Urinary bladder (tissue), 4 donors: ENCODE data around the gene SQOR. TPM values are rescaled to one million over a fixed set of nuclear protein-coding genes. Genes with fewer than 3 reads are reported as not detected.

Source experiments
- DNase-seq: peaks from one replicate; pipeline ENCODE4 v3.0.0-alpha.2; 2015; ENCODE audit errors: extremely low spot score
- H3K27ac ChIP-seq: one replicate; pipeline ENCODE4 v1.5.1; 2013; ENCODE audit warnings: low read depth, mild to moderate bottlenecking, moderate library complexity
- H3K36me3 ChIP-seq: one replicate; pipeline ENCODE4 v1.6.1; 2013; ENCODE audit warnings: mild to moderate bottlenecking, moderate library complexity; ENCODE audit not compliant: insufficient read depth
- H3K4me1 ChIP-seq: one replicate; pipeline ENCODE4 v1.6.1; 2013; ENCODE audit warnings: mild to moderate bottlenecking, moderate library complexity; ENCODE audit not compliant: insufficient read depth
- H3K4me3 ChIP-seq: one replicate; pipeline ENCODE4 v1.5.1; 2013; ENCODE audit warnings: low read depth, low read length
- WGBS: extraction: QIAGEN DNeasy Blood & Tissue Kit; methylation state at CpG from one replicate; pipeline ENCODE4 v1.1.7; 2013; 5-methylcytosine and 5-hydroxymethylcytosine counted together
- polyA plus RNA-seq: library from polyadenylated mRNA; stranded (reverse); fragments of 200-250 nt; gene quantifications from one replicate; pipeline ENCODE4 v1.2.3, GENCODE V29; 2013
- total RNA-seq: library from RNA; depleted of rRNA; stranded (reverse); fragments of >200 nt; gene quantifications from one replicate; pipeline ENCODE4 v1.2.3, GENCODE V29; 2014
- donor health status: healthy with polysubstance abuse.
- donor health status: healthy.

Gene SQOR
- total and polyA plus RNA-seq, 2 donors = 28.7 to 50.7 TPM

- no peak for DNase-seq
- H3K4me1 ChIP-seq = no peaks in the 10 kb centered on the region
- H3K36me3 ChIP-seq = no peaks in the 10 kb centered on the region
- whole genome bisulfite sequencing = 98% methylated on average over 4 of the region's 4 CpGs
- no peak overlapping the region for H3K4me3 ChIP-seq
- H3K27ac ChIP-seq = no peak overlapping the region
These were observed 54.8 kb downstream of the SQOR start for GRCh38 chr15:45689616-45690015.

DNA sequence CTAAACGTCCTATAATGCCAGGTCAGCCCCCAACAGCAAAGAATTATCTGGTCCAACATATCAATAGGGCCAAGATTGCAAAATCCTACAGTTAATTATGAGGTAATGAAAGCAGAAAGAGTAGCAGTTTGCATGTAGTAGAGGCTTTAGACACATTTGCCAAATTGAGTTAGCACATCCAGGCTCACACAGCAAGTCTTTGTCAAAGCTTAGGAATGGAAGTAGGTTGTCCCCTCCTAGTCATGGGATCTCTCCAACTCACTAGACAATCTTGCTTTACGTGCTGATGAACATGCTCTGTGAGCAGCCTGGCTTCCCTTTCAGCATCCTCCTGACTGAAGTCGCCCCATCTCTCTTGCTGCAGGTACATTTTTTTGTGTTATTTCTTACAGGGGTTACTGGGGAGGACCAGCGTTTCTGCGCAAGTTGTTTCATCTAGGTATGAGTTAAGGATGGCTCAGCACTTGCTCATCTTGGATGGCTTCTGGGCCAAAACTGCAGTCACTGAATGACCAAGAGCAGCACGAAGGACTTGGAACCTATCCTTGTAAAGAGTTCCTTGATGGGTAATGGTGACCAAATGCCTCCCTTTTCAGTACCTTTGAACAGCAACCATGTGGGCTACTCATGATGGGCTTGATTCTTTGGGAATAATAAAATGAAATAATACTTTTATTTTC, 55.9 kb downstream of the SQOR start:
- no peak for DNase-seq
- H3K36me3 ChIP-seq = no peaks in the 10 kb centered on the region
- WGBS = 86% methylated on average over 6 of the region's 6 CpGs
- no peaks in the 10 kb centered on the region for H3K4me1 ChIP-seq
- no peak overlapping the region for H3K27ac ChIP-seq
- H3K4me3 ChIP-seq = no peak overlapping the region

DNA sequence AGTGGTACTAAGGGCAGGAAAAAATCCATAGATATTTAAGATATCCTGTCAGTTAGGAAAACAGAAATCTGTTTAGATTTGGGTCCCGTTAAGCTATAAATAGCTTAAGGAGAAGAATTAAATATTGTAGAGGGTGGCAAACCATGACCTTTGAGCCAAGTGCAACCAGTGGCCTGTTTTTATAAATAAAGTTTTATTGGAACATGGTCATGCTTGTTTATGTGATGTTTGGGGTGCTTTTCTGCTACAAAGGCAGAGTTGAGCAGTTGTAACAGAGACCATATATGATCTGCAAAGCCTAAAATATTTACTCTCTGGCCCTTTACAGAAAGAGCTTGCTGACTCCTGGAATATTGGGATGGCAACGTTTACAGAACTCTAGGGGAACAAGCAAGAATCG, 66.3 kb downstream of the SQOR start:
- Histone ChIP-seq H3K27ac (no peak overlapping the region), H3K4me1 (no peaks in the 10 kb centered on the region), H3K4me3 (no peak overlapping the region), H3K36me3 (no peaks in the 10 kb centered on the region)
- no peak for DNase-seq
- 84% methylated on average over 3 of the region's 3 CpGs for WGBS

- Histone ChIP-seq H3K4me1 (no peaks in the 10 kb centered on the region), H3K36me3 (no peaks in the 10 kb centered on the region), H3K4me3 (no peak overlapping the region), H3K27ac (no peak overlapping the region)
- 92% methylated on average over 3 of the region's 3 CpGs for WGBS
- no peak for DNase-seq
These were observed 67.2 kb downstream of the SQOR start for GRCh38 chr15:45702041-45702440.

- Histone ChIP-seq H3K4me1 (no peaks in the 10 kb centered on the region), H3K36me3 (no peaks in the 10 kb centered on the region), H3K4me3 (peak overlapping the region; percentile 42), H3K27ac (no peak overlapping the region)
- 59% methylated on average over 13 of the region's 13 CpGs for WGBS
- DNase-seq = no peak
These were observed 69.0 kb downstream of the SQOR start for GRCh38 chr15:45703670-45704328.

DNA sequence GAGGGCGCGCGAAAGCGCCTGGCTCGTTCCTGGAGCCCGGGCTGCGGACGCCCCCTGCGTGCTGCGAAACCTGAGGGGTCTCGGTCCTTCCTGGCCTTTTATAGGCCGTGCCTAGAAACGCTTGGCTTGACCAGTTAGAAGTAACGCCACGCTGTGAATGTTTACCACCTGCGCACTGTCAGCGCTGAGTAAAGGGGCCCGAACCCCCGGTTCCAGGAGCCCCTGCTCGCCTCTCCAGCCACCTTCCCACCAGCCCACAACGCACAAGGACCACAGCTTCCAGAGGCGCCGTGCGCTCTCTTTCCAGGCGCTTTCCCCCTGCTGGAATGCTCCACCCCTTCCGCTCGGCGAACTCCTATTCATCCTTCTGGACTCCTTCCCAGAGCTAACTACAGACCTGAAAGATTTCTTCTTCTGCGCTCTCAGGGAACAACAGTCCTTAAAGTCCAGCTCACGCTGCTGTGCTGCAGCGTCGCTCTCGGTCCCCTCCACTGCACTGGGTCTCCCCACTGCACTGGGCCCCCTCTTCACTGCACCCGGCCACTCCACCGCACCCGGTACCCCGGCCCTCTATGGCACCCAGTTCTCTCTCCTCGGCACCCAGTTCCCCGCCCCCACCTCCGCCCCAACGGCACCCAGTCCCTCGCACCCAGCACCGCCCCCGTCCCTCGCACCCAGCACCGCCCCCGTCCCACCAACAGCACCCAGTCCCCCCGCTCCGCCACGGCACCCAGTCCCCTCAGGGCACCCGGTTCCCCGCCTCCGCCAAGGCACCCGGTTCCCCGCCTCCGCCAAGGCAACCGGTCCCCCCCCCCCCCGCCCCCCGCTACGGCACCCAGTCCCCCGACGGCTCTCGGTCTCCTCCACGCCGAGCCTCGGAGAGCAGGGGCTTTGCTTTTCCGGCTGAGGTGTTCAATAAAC, 69.8 kb downstream of the SQOR start:
- DNase-seq = no peak
- H3K27ac ChIP-seq = no peak overlapping the region
- H3K4me3 ChIP-seq = peak overlapping the region; percentile 42
- no peaks in the 10 kb centered on the region for H3K36me3 ChIP-seq
- no peaks in the 10 kb centered on the region for H3K4me1 ChIP-seq
- WGBS = 10% methylated on average over 66 of the region's 67 CpGs

DNA sequence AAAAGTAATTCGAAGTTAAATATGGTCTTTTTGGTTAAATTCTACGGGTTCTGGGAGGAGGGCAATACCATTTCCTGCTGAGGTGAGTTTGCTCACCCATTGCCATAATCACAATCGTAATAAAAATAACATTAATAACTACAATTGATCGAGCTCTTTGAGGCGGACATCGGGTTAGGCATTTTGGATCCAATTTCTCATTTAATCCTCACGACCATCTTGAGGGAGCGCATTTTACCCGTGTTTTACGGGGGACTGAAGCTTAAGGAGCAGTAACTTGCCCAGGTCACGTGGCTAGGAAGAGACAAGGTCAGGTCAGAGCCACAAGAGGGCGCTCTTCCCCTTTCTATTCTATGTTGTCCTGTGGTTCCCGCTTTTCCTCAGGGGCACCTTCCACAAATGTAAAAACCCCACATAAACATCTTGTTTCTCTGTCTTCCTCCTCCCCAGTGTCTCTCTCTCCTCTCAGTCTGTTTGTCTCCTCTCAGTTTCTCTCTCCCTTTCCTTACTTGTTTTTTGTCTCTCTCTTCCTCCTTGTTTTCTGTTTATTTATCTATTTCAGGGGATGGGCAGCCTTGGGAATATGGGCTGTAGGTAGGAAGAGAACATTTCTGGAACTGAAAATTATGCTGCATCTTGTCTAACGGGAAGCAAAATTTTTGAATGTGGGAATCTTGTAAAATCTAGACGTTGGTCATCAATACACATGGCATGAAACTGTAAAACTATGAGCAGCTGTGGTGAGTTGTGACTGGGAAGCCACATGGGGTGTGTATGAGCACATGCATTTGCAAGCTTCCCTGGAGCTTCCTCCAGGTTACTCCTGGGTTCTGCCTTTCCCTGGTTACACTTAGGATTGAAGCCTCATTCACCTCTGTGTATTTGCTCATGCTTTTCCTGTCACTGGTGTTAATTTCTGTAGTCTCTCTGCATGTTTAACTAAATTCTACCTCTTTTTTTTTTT, 71.0 kb downstream of the SQOR start:
- 3% methylated on average over 15 of the region's 15 CpGs for WGBS

DNA sequence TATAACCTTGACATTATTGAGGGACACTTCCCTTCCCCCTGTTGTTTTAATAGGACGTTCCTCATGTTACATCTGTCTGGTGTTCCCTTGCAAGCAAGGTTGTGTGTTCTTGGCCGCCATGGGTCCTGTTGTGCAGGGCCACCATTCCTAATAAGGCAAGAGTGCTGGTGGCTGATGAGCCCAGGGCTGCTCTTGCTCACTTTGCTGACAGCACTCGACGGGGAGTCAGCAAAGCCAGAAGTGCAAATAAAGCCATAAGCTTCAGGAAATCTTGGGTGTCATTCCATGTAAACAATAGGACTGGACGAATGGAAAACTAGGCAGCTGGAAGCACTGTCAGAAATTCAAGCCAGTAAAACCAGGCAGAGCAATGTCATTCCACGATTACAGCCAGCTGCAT, 75.8 kb downstream of the SQOR start:
- DNase-seq = no peak
- H3K36me3 ChIP-seq = no peaks in the 10 kb centered on the region
- H3K4me1 ChIP-seq = no peaks in the 10 kb centered on the region
- 18% methylated on average over 6 of the region's 6 CpGs for WGBS
- no peak overlapping the region for H3K4me3 ChIP-seq
- no peak overlapping the region for H3K27ac ChIP-seq

More for the DNA sequence above, 71.0 kb downstream of the SQOR start:
- H3K4me1 ChIP-seq = no peaks in the 10 kb centered on the region
- peak overlapping the region; percentile 42 for H3K4me3 ChIP-seq
- peak; percentile 77 for DNase-seq
- no peak overlapping the region for H3K27ac ChIP-seq
- H3K36me3 ChIP-seq = no peaks in the 10 kb centered on the region

DNA sequence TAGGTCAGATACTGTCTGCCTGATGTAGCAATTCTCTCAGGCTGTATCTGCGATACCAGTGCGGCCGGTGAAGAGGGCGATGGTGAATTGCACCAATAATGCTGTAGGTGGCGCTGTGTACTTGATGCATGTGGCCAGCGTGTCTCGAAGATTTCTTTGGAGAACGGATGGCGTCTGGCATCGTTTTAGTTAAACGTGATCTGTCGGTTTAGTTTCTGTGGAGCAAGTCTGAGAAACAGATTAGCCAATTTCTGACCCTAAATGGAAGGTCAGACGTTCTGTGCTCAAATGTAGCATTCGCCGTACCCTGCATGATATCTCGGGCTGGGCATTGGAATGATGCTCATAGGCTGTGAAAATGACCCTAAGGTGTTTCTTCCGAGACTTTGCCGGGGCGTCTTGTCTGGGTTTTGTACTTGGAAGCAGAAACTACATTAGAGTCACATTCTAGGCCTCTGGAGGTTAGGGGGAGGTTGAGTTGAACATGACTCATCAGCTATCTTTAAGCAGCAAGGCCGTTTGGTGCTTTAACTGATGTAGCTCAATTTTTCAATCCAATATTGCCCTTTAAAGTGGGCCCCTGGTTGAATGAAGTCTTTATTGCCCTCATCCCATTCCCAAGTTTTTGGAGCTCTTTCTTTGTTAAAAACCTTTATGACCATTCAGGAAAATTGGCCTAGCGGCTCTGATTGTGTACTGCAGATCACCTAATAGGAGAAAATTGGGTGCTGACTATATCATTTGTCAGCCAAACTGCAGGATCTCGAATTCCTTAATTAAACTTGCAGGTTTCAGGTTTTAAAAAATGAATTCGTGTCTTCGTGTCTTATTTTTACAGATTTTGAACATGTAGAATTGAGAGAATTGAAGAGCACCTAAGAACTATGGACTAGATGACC, 80.0 kb downstream of the SQOR start:
- Histone ChIP-seq H3K4me3 (no peak overlapping the region), H3K27ac (no peak overlapping the region), H3K4me1 (no peaks in the 10 kb centered on the region), H3K36me3 (no peaks in the 10 kb centered on the region)
- DNase-seq = peak; percentile 55
- 32% methylated on average over 24 of the region's 24 CpGs for WGBS

DNA sequence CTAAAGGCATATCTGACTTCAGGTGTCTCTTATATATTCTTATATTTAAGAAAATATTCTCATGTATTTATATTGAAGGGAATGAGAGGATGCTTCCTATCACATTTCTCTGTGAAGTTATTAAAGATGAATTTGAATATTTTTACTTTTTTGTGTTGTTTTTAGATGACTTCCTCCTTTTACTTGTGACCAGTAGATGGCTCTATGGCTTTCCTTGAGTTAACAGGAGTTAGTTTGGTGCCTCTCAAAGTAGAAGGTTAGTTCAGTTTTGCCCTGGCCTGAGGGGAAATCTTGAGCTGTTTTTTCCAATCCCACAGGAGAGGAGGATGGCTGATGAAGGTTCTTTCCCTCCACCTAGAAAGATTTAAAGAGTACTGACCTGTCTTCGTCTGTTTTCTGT, 80.7 kb downstream of the SQOR start:
- no peak overlapping the region for H3K4me3 ChIP-seq
- no peak for DNase-seq
- 91% methylated on average over 1 of the region's 1 CpG for WGBS

DNA sequence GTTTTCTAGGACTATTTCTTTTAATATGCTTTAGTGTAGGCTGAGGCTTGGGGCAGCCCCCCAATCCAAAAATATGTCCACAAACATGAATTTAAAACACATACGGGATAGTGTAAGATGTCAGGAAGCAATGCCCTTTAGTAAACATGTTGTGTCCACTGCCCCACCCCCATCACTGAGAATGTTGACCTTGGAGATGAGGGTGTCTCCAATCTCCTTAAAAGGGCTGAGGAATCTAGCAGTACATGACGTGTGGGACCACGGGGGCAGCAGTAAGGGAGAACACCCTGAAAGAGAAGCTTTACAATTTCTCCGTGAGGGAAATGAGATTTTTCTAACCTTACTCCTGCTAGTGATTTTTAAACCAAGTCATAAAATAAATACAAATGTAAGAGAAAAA, 84.7 kb downstream of the SQOR start:
- no peak for DNase-seq
- Histone ChIP-seq H3K4me1 (no peaks in the 10 kb centered on the region), H3K27ac (no peak overlapping the region), H3K36me3 (no peaks in the 10 kb centered on the region), H3K4me3 (no peak overlapping the region)
- WGBS = 45% methylated on average over 4 of the region's 4 CpGs

More for the DNA sequence above, 80.7 kb downstream of the SQOR start:
- H3K27ac ChIP-seq = no peak overlapping the region
- H3K36me3 ChIP-seq = no peaks in the 10 kb centered on the region
- H3K4me1 ChIP-seq = no peaks in the 10 kb centered on the region

DNA sequence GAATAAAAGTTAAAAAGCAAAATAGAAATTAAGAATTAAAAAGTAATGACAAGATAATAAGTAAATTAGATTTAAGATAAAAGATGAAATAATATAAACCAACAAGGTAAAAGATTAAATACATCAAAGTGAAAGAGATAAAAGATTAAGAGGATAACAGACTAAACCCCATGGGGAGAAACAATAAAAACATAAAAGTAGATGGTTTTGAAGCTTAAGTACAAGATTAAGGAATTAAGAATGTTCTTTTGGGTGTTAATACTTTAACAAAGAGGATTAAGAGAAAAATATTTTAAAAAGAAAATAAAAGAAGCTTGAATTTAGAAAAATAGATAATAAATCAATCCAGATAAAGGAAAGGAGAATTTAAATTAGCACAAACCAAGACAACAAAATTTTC, 85.4 kb downstream of the SQOR start:
- no peak for DNase-seq
- no peaks in the 10 kb centered on the region for H3K36me3 ChIP-seq

More for the DNA sequence above, 85.4 kb downstream of the SQOR start:
- no peak overlapping the region for H3K4me3 ChIP-seq
- no peak overlapping the region for H3K27ac ChIP-seq
- no peaks in the 10 kb centered on the region for H3K4me1 ChIP-seq
